H1 (cell line): ENCODE data around the gene CT45A10. TPM values are rescaled to one million over a fixed set of nuclear protein-coding genes. Genes with fewer than 3 reads are reported as not detected.
A peak's percentile ranks its signal among the peaks of the same experiment; 100 is the strongest.

Experiments
- CTCF ChIA-PET: fragments of 300-600 bp; sonication (Branson Sonifier 250); formaldehyde crosslinking; loops from one replicate; lab custom pipeline; 2021; ENCODE audit not compliant: partially characterized antibody; lab: Charles Lee
- POLR2A ChIA-PET: fragments of 300-600 bp; sonication (Branson Sonifier 250); formaldehyde crosslinking; loops from one replicate; lab custom pipeline; 2021; ENCODE audit warnings: inconsistent platforms; ENCODE audit not compliant: partially characterized antibody; lab: Charles Lee
- DNase-seq, 2 experiments: peaks; one replicate each; pipeline versions ENCODE4 v3.0.0 to v3.0.0-alpha.2; 2010 to 2022; ENCODE audit warnings: low spot score in 2 of 2, low read depth in 1 of 2, mixed read lengths in 1 of 2
- FAIRE-seq: peaks from 2 replicates; lab custom pipeline; 2011; peaks lifted over from hg19 to GRCh38; lab: Jason Lieb, UNC
- H2AFZ ChIP-seq: 2 replicates; pipeline ENCODE4 v1.8.1; 2012; ENCODE audit warnings: low read length, inconsistent platforms
- H2AK5ac ChIP-seq: 2 replicates; pipeline ENCODE4 v1.6.1; 2013; ENCODE audit warnings: low read depth, low read length
- H2BK120ac ChIP-seq: replicated peaks from 2 replicates; pipeline ENCODE3; 2013; ENCODE audit warnings: low read depth, low read length, inconsistent platforms
- H2BK12ac ChIP-seq: 2 replicates; pipeline ENCODE4 v1.6.1; 2013; ENCODE audit warnings: low read depth, low read length
- H2BK15ac ChIP-seq: 2 replicates; pipeline ENCODE4 v1.6.1; 2013; ENCODE audit warnings: low read length
- H2BK20ac ChIP-seq: 2 replicates; pipeline ENCODE4 v1.6.1; 2013; ENCODE audit warnings: low read length
- H2BK5ac ChIP-seq: 2 replicates; pipeline ENCODE4 v1.6.1; 2013; ENCODE audit warnings: low read depth, low read length
- H3K14ac ChIP-seq: 2 replicates; pipeline ENCODE4 v1.6.1; 2013; ENCODE audit warnings: inconsistent platforms; ENCODE audit not compliant: insufficient read length
- H3K18ac ChIP-seq: 2 replicates; pipeline ENCODE4 v1.6.1; 2013; ENCODE audit warnings: low read length; ENCODE audit errors: extremely low read depth
- H3K23ac ChIP-seq: 2 replicates; pipeline ENCODE4 v1.6.1; 2013; ENCODE audit warnings: inconsistent platforms; ENCODE audit not compliant: insufficient read length
- H3K23me2 ChIP-seq: 2 replicates; pipeline ENCODE4 v1.6.1; 2013; ENCODE audit warnings: low read depth, low read length
- H3K27ac ChIP-seq: 2 replicates; pipeline ENCODE4 v1.6.1; 2011; ENCODE audit warnings: low read depth, low read length, inconsistent platforms
- H3K27me3 ChIP-seq, 4 experiments: replicated peaks in 1 of 4; 1 replicate in 1 of 4; 2 replicates in 3 of 4; pipeline versions ENCODE4 v1.6.1 to v1.8.1; 2011 to 2013; ENCODE audit warnings: low read length in 3 of 4, mild to moderate bottlenecking in 3 of 4, inconsistent platforms in 2 of 4, mixed read lengths in 2 of 4, moderate library complexity in 1 of 4; ENCODE audit not compliant: control insufficient read depth in 3 of 4, insufficient read depth in 3 of 4; ENCODE audit errors: extremely low read depth in 1 of 4
- H3K36me3 ChIP-seq, 4 experiments: 2 replicates each; pipeline versions ENCODE4 v1.6.1 to v1.8.1; 2011 to 2013; ENCODE audit warnings: mild to moderate bottlenecking in 4 of 4, low read length in 3 of 4, moderate library complexity in 2 of 4, control low read depth in 1 of 4, inconsistent platforms in 1 of 4; ENCODE audit not compliant: insufficient read depth in 4 of 4, control insufficient read depth in 2 of 4
- H3K4ac ChIP-seq: replicated peaks from 2 replicates; pipeline ENCODE3; 2013; ENCODE audit warnings: low read length, low read depth, mixed read lengths, inconsistent platforms; ENCODE audit not compliant: insufficient read length
- H3K4me1 ChIP-seq, 4 experiments: replicated peaks in 1 of 4; 1 replicate in 1 of 4; 2 replicates in 3 of 4; pipeline versions ENCODE4 v1.6.1 to v1.8.1; 2011 to 2013; ENCODE audit warnings: low read length in 3 of 4, inconsistent platforms in 2 of 4, mixed read lengths in 1 of 4; ENCODE audit not compliant: insufficient read depth in 4 of 4, control insufficient read depth in 3 of 4
- H3K4me2 ChIP-seq, 2 experiments: 2 replicates each; pipeline versions ENCODE4 v1.6.1 to v1.8.1; 2011 to 2013; ENCODE audit warnings: low read depth in 2 of 2, low read length in 2 of 2, control low read depth in 1 of 2, inconsistent platforms in 1 of 2, mild to moderate bottlenecking in 1 of 2; ENCODE audit not compliant: insufficient read depth in 1 of 2
- H3K4me3 ChIP-seq, 4 experiments: fragments of 200-600, 300-600 bp in 1 of 4; sonication (generic), shearing (Covaris generic), sonication (Bioruptor Twin) in 1 of 4; 2 replicates each; pipeline versions ENCODE4 v1.5.1 to v1.8.1; 2011 to 2016; ENCODE audit warnings: low read length in 4 of 4, low read depth in 3 of 4, control low read depth in 2 of 4, inconsistent platforms in 2 of 4, mild to moderate bottlenecking in 2 of 4, mixed read lengths in 1 of 4, moderate library complexity in 1 of 4; ENCODE audit not compliant: insufficient read depth in 2 of 4; ENCODE audit errors: extremely low read depth in 1 of 4
- H3K56ac ChIP-seq: replicated peaks from 2 replicates; pipeline ENCODE3; 2013; ENCODE audit warnings: low read depth, mild to moderate bottlenecking, mixed read lengths, low read length, inconsistent platforms; ENCODE audit not compliant: insufficient read length
- H3K79me1 ChIP-seq: 2 replicates; pipeline ENCODE4 v1.6.1; 2013; ENCODE audit warnings: low read depth, low read length, control low read depth
- H3K79me2 ChIP-seq, 2 experiments: 2 replicates each; pipeline versions ENCODE4 v1.6.1 to v1.8.1; 2012 to 2013; ENCODE audit warnings: low read length in 2 of 2, mild to moderate bottlenecking in 2 of 2, inconsistent platforms in 1 of 2; ENCODE audit not compliant: insufficient read depth in 2 of 2, control insufficient read depth in 1 of 2
- H3K9ac ChIP-seq, 4 experiments: replicated peaks in 1 of 4; 1 replicate in 1 of 4; 2 replicates in 3 of 4; pipeline versions ENCODE4 v1.6.1 to v1.8.1; 2011 to 2013; ENCODE audit warnings: low read depth in 3 of 4, low read length in 3 of 4, control low read depth in 2 of 4, mild to moderate bottlenecking in 2 of 4, moderate library complexity in 2 of 4, inconsistent platforms in 1 of 4; ENCODE audit errors: extremely low read depth in 1 of 4
- H3K9me3 ChIP-seq, 2 experiments: 2 replicates each; pipeline versions ENCODE4 v1.6.1 to v1.8.1; 2012 to 2013; ENCODE audit warnings: mild to moderate bottlenecking in 2 of 2, moderate library complexity in 2 of 2, control low read depth in 1 of 2, inconsistent platforms in 1 of 2, low read depth in 1 of 2, low read length in 1 of 2, mixed read lengths in 1 of 2; ENCODE audit not compliant: insufficient read depth in 2 of 2
- H4K20me1 ChIP-seq, 2 experiments: replicated peaks in 1 of 2; 2 replicates each; pipeline versions ENCODE3 to v1.8.1; 2011 to 2013; ENCODE audit warnings: inconsistent platforms in 2 of 2, low read length in 2 of 2, mild to moderate bottlenecking in 1 of 2; ENCODE audit not compliant: insufficient read depth in 2 of 2, control insufficient read depth in 1 of 2
- H4K5ac ChIP-seq: 2 replicates; pipeline ENCODE4 v1.6.1; 2013; ENCODE audit warnings: low read length, low read depth, mixed read lengths, inconsistent platforms; ENCODE audit not compliant: insufficient read length
- H4K8ac ChIP-seq: 2 replicates; pipeline ENCODE4 v1.8.0; 2013; ENCODE audit warnings: mild to moderate bottlenecking, moderate library complexity, low read length, inconsistent platforms; ENCODE audit not compliant: insufficient read depth; ENCODE audit errors: extremely low read depth
- H4K91ac ChIP-seq: replicated peaks from 2 replicates; pipeline ENCODE3; 2013; ENCODE audit warnings: low read length, mixed read lengths, inconsistent platforms; ENCODE audit not compliant: insufficient read length
- CTCF ChIP-seq, 3 experiments: IDR thresholded peaks; 1 replicate in 2 of 3; 2 replicates in 1 of 3; pipeline versions ENCODE4 v1.5.1 to v1.6.1; 2011; ENCODE audit warnings: low read length in 3 of 3, mild to moderate bottlenecking in 3 of 3, inconsistent platforms in 2 of 3, low read depth in 1 of 3, moderate library complexity in 1 of 3; ENCODE audit not compliant: insufficient read depth in 1 of 3; ENCODE audit errors: control extremely low read depth in 1 of 3
- MAFK ChIP-seq: IDR thresholded peaks from 2 replicates; pipeline ENCODE4 v1.6.1; 2012; ENCODE audit warnings: low read depth, mild to moderate bottlenecking, improper control_type of control experiment, low read length
- POLR2A ChIP-seq, 2 experiments: IDR thresholded peaks; 1 replicate in 1 of 2; 2 replicates in 1 of 2; pipeline ENCODE4 v1.6.1; 2011; ENCODE audit warnings: low read depth in 2 of 2, low read length in 2 of 2, mild to moderate bottlenecking in 2 of 2; ENCODE audit errors: control extremely low read depth in 1 of 2
- RAD21 ChIP-seq, 2 experiments: IDR thresholded peaks in 1 of 2; conservative IDR thresholded peaks in 1 of 2; 2 replicates each; pipeline ENCODE4 v1.6.1; 2011; ENCODE audit warnings: low read depth in 2 of 2, low read length in 2 of 2, improper control_type of control experiment in 1 of 2, inconsistent platforms in 1 of 2, mild to moderate bottlenecking in 1 of 2, moderate library complexity in 1 of 2
- WGBS, 2 experiments: shearing (Covaris generic) in 1 of 2; methylation state at CpG; one replicate each; pipeline versions ENCODE4 v1.1.6 to v1.1.7; 2013 to 2015; ENCODE audit warnings: low lambda C conversion rate in 2 of 2, mixed read lengths in 2 of 2, inconsistent platforms in 1 of 2, low coverage in 1 of 2, missing lambda C conversion rate in 1 of 2; ENCODE audit not compliant: insufficient replicate concordance in 2 of 2, insufficient coverage in 1 of 2, insufficient read length in 1 of 2; ENCODE audit errors: extremely low coverage in 1 of 2, missing lambda C conversion rate in 1 of 2; 5-methylcytosine and 5-hydroxymethylcytosine counted together
- polyA plus RNA-seq, 7 experiments: library from polyadenylated mRNA; depleted of rRNA in 3 of 7; stranded (reverse) in 5 of 7; unstranded in 2 of 7; fragments of >200 nt in 5 of 7; fragments of 200-250 nt in 2 of 7; gene quantifications; 1 replicate in 5 of 7; 2 replicates in 1 of 7; 4 replicates in 1 of 7; pipeline versions ENCODE4 v1.2.1 to v1.2.3, GENCODE V29; 2011 to 2013; ENCODE audit warnings: missing spikeins in 2 of 7, mixed read lengths in 2 of 7
- total RNA-seq: library from RNA; stranded (reverse); fragmentation: NEBNext Ultra II Directional; extraction: Animal tissue kit (Norgen Biotek cat#: 25700); gene quantifications from 2 replicates; pipeline ENCODE4 v1.2.1, GENCODE V29; 2021

Gene CT45A10
- total and polyA plus RNA-seq, 2 of the 8 experiments (the other 6 are each of a cell fraction or from before 2014, with no cell fraction given): not detected

GRCh38 chrX:135931644-135932487 is 38.6 kb upstream of the CT45A10 start:
- Histone ChIP-seq H2AK5ac (no peak overlapping the region), H2BK20ac (no peak overlapping the region), H3K9me3 (no peaks in the 10 kb centered on the region), H2BK120ac (no peak overlapping the region), H3K27me3 (no peaks in the 10 kb centered on the region), H3K36me3 (no peaks in the 10 kb centered on the region), H4K91ac (no peak overlapping the region), H4K8ac (no peak overlapping the region), H3K4ac (no peak overlapping the region), H2BK12ac (no peak overlapping the region), H3K79me2 (no peaks in the 10 kb centered on the region), H3K23ac (no peak overlapping the region), H3K18ac (no peak overlapping the region), H2BK15ac (no peak overlapping the region), H3K4me3 (no peak overlapping the region), H3K4me1 (no peaks in the 10 kb centered on the region), H4K5ac (no peak overlapping the region), H4K20me1 (no peaks in the 10 kb centered on the region), H3K14ac (no peak overlapping the region), H3K56ac (no peak overlapping the region), H3K23me2 (no peaks in the 10 kb centered on the region), H3K9ac (no peak overlapping the region), H2BK5ac (no peak overlapping the region), H3K79me1 (no peaks in the 10 kb centered on the region), H2AFZ (no peak overlapping the region), H3K27ac (no peak overlapping the region), H3K4me2 (no peak overlapping the region)
- CTCF ChIA-PET: interaction anchor here (0.7 to 1.8 kb wide), 8 partner anchors 9 to 752 kb away, joined by 3 to 4 read pairs (median 3); no protein-coding TSS in a partner anchor
- 41% methylated on average over 18 of the region's 19 CpGs; no CpG with 5 or more reads in 1 of the 2 experiments for WGBS, 2 experiments
- FAIRE-seq (peak; percentile 32), DNase-seq (peak; percentile 10 to 64)
- POLR2A ChIA-PET: no interaction called here
- TF ChIP-seq RAD21 (IDR thresholded peaks at IDR 0.05 in 1 of 2, conservative IDR thresholded peaks at IDR 0.05 in 1 of 2; ENCODE audit: low read depth in 2 of 2, low read length in 2 of 2) (peak; percentile 61 to 72), MAFK (no peak), CTCF (IDR thresholded peaks at IDR 0.05; ENCODE audit: control extremely low read depth in 1 of 3, insufficient read depth in 1 of 3, low read depth in 1 of 3, low read length in 3 of 3) (peak; percentile 42 to 60 (median 57)), POLR2A (IDR thresholded peaks at IDR 0.05; ENCODE audit: control extremely low read depth in 1 of 2, low read depth in 2 of 2, low read length in 2 of 2) (no peak)
